A673 (cell line): ENCODE measurements around the gene RND3. TPM values are rescaled to one million over a fixed set of nuclear protein-coding genes. Genes with fewer than 3 reads are reported as not detected.

Experiments
- BruUV-seq: library from RNA; stranded (reverse); fragments of 400-500 nt; replicated peaks from 2 replicates; lab custom pipeline; 2021; lab: Mats Ljungman, UMichigan
- CTCF ChIA-PET: fragments of 300-600 bp; sonication (Branson Sonifier 250); formaldehyde crosslinking; loops from one replicate; lab custom pipeline; 2022; ENCODE audit warnings: antibody characterized with exemption; lab: Charles Lee
- POLR2A ChIA-PET: fragments of 300-600 bp; sonication (Branson Sonifier 250); formaldehyde crosslinking; loops from one replicate; lab custom pipeline; 2022; ENCODE audit warnings: antibody characterized with exemption; ENCODE audit not compliant: low non-redundant PET; lab: Charles Lee
- DNase-seq: peaks from one replicate; pipeline ENCODE4 v3.0.0-alpha.2; 2015; ENCODE audit warnings: low spot score
- H3K27ac ChIP-seq: fragments of 200-600 bp; sonication (generic); 2 replicates; pipeline ENCODE4 v1.5.1; 2016; ENCODE audit warnings: mixed run types, low read depth, mild to moderate bottlenecking, mixed read lengths, antibody characterized with exemption, low read length; ENCODE audit not compliant: poor library complexity, severe bottlenecking
- H3K27me3 ChIP-seq: fragments of 200-600 bp; sonication (generic); replicated peaks from 2 replicates; pipeline ENCODE4 v1.6.1; 2017; ENCODE audit warnings: mixed run types, low read depth, mild to moderate bottlenecking, mixed read lengths, antibody characterized with exemption, low read length; ENCODE audit not compliant: insufficient read depth, poor library complexity
- H3K36me3 ChIP-seq: fragments of 200-600 bp; sonication (generic); 2 replicates; pipeline ENCODE4 v1.6.1; 2016; ENCODE audit warnings: mixed run types, mild to moderate bottlenecking, mixed read lengths, antibody characterized with exemption, low read length; ENCODE audit not compliant: insufficient read depth, poor library complexity, severe bottlenecking
- H3K4me1 ChIP-seq: fragments of 200-600 bp; sonication (generic); 2 replicates; pipeline ENCODE4 v1.6.1; 2017; ENCODE audit warnings: mixed run types, mild to moderate bottlenecking, mixed read lengths, antibody characterized with exemption, low read length; ENCODE audit not compliant: insufficient read depth, poor library complexity, severe bottlenecking
- H3K4me3 ChIP-seq: fragments of 200-600 bp; sonication (generic); 2 replicates; pipeline ENCODE4 v1.5.1; 2016; ENCODE audit warnings: low read depth, mixed run types, mild to moderate bottlenecking, mixed read lengths, low read length; ENCODE audit not compliant: poor library complexity, severe bottlenecking
- H3K9me3 ChIP-seq: fragments of 200-600 bp; sonication (generic); 2 replicates; pipeline ENCODE4 v1.6.1; 2016; ENCODE audit warnings: mixed run types, low read depth, mild to moderate bottlenecking, mixed read lengths, antibody characterized with exemption, low read length; ENCODE audit not compliant: poor library complexity, severe bottlenecking
- CTCF ChIP-seq: fragments of 300-800, 200-600 bp; sonication (generic); conservative IDR thresholded peaks from 2 replicates; pipeline ENCODE4 v1.5.1; 2017; ENCODE audit warnings: low read depth, mild to moderate bottlenecking, antibody characterized with exemption, low read length, moderate library complexity, mixed read lengths
- EZH2 ChIP-seq: fragments of 200-600 bp; sonication (generic); IDR thresholded peaks from 2 replicates; pipeline ENCODE4 v1.6.1; 2017; ENCODE audit warnings: borderline replicate concordance, low read depth, mild to moderate bottlenecking, mixed read lengths, antibody characterized with exemption, low read length; ENCODE audit not compliant: poor library complexity, severe bottlenecking
- intact Hi-C: fragments of 100-400 bp; cut with micrococcal nuclease; formaldehyde crosslinking; loops from one replicate; pipeline ENCODE4 v1.10.0; 2022; ENCODE audit not compliant: unreplicated experiment
- total RNA-seq: library from RNA; stranded (reverse); gene quantifications from 2 replicates; pipeline ENCODE4 v1.2.3, GENCODE V29; 2021

Gene RND3
- total RNA-seq, 1 experiment from 2014 or later: 15.0 TPM

GRCh38 chr2:150528861-150529801 lies 41.7 kb upstream of the RND3 start:
- CTCF ChIA-PET: no interaction called here
- peaks cover 12% of the 10 kb centered on the region for H3K4me1 ChIP-seq

GRCh38 chr2:150526827-150527226 lies 39.4 kb upstream of the RND3 start:
- TF ChIP-seq EZH2 (no peak), CTCF (no peak)
- intact Hi-C loops: no loop called here
- H3K4me3 ChIP-seq: no peak overlapping the region
- H3K27ac ChIP-seq: no peak overlapping the region
- no peaks in the 10 kb centered on the region for H3K36me3 ChIP-seq
- ChIA-PET POLR2A (no interaction called here), CTCF (no interaction called here)
- H3K4me1 ChIP-seq: peaks cover 12% of the 10 kb centered on the region
- no TSS peak for BruUV-seq
- H3K9me3 ChIP-seq: no peaks in the 10 kb centered on the region
- peak; percentile 22 for DNase-seq
- H3K27me3 ChIP-seq: no peaks in the 10 kb centered on the region

More at GRCh38 chr2:150528861-150529801, 41.7 kb upstream of the RND3 start:
- POLR2A ChIA-PET: interaction anchor here (0.6 kb wide), 1 partner anchor 30 kb away, joined by 3 read pairs; no protein-coding TSS in a partner anchor
- no peaks in the 10 kb centered on the region for H3K9me3 ChIP-seq
- no peak overlapping the region for H3K27ac ChIP-seq
- H3K27me3 ChIP-seq: no peaks in the 10 kb centered on the region
- BruUV-seq: no TSS peak
- H3K36me3 ChIP-seq: no peaks in the 10 kb centered on the region
- no peak overlapping the region for H3K4me3 ChIP-seq
- DNase-seq: peak; percentile 67
- intact Hi-C loops: loop anchor here (1.0 kb wide), 1 partner anchor 41 kb away; no protein-coding TSS in a partner anchor
- TF ChIP-seq CTCF (no peak), EZH2 (no peak)

GRCh38 chr2:150526006-150526405 lies 38.5 kb upstream of the RND3 start:
- H3K27ac ChIP-seq: no peak overlapping the region
- DNase-seq: no peak
- ChIA-PET POLR2A (no interaction called here), CTCF (no interaction called here)
- intact Hi-C loops: no loop called here
- H3K36me3 ChIP-seq: no peaks in the 10 kb centered on the region
- peaks cover 12% of the 10 kb centered on the region for H3K4me1 ChIP-seq
- no TSS peak for BruUV-seq
- TF ChIP-seq CTCF (no peak), EZH2 (no peak)
- H3K4me3 ChIP-seq: no peak overlapping the region
- no peaks in the 10 kb centered on the region for H3K27me3 ChIP-seq
- no peaks in the 10 kb centered on the region for H3K9me3 ChIP-seq
